Putamen (tissue), 1 donor: ENCODE data around the gene GPN2.
A peak's percentile ranks its signal among the peaks of the same experiment; 100 is the strongest.
"Not testable (repeated sequence)": the region's sequence is repeated elsewhere in the genome, so short reads cannot be mapped to it uniquely, and the experiment has no call there.

Experiments
- DNase-seq: peaks from one replicate; pipeline ENCODE4 v3.0.0-alpha.2; 2016; ENCODE audit warnings: low spot score

GPN2 gene

GRCh38 chr1:26900815-26901511 is 10.9 kb upstream of the GPN2 start:
- DNase-seq = no peak

DNA sequence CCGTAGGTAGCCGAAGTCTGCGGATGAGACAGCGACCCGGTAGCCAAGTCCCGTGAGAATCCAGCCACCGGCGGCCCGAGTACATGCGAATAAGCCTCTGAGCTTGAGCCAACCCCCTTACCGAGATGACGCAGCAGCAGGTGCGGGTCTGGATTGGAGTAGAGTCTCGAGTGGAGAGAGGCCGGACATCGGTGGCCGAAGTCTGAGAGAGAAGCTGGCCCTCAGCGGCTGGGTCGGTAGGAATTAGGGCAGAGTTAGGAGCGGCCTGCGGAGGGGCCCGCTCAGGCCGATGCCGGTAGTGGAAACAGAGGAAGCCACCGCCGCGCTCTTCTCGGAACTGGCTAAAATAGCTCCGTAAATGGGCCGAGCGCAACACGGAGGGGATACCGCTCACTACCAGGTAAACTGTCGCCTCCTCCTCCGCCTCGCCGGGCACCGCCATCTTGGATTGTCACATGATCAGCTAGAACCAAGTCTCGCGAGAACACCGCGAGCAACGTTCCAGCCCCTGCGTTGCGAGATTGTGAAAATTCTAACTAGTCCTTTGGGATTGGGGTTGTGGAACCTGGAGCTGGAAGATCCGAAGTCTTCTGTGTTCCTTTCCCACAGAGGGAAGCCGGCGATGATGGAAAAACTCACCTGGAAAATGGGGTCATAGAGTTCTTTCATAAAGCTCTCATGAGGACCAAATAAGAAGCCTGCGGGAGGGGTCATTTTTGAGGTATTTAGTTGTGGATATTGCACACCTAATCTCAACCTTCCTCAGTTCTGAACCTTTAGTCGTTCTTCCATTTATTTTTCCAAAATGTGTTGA is 10.1 kb upstream of the GPN2 start, which contains the start of gene GPATCH3:
Gene GPATCH3, minus strand, starts transcription at position 467 of the 814 bp plus-strand sequence. Its CDS starts 25 bp downstream, at position 442.
- peak; percentile 89 for DNase-seq

- no peak for DNase-seq
These were observed 7.3 kb upstream of the GPN2 start for GRCh38 chr1:26897351-26897750.

GRCh38 chr1:26894263-26894662 is 4.2 kb upstream of the GPN2 start:
- DNase-seq = no peak

GRCh38 chr1:26890467-26890796 is 349 bp upstream of the GPN2 start:
- no peak for DNase-seq

GRCh38 chr1:26888231-26888630 is 1.9 kb downstream of the GPN2 start:
- DNase-seq = no peak

GRCh38 chr1:26887125-26887524 is 3.0 kb downstream of the GPN2 start:
- no peak for DNase-seq

GRCh38 chr1:26882696-26883463 is 7.2 kb downstream of the GPN2 start:
- DNase-seq = no peak

GRCh38 chr1:26881611-26882010 is 8.5 kb downstream of the GPN2 start:
- not testable (repeated sequence) for DNase-seq

GRCh38 chr1:26879793-26880192 is 10.3 kb downstream of the GPN2 start:
- no peak for DNase-seq

GRCh38 chr1:26877326-26877725 is 12.8 kb downstream of the GPN2 start:
- no peak for DNase-seq

- no peak for DNase-seq
These were observed 15.2 kb downstream of the GPN2 start for GRCh38 chr1:26874896-26875295.

- DNase-seq = not testable (repeated sequence)
These were observed 17.0 kb downstream of the GPN2 start for GRCh38 chr1:26873097-26873496.

DNA sequence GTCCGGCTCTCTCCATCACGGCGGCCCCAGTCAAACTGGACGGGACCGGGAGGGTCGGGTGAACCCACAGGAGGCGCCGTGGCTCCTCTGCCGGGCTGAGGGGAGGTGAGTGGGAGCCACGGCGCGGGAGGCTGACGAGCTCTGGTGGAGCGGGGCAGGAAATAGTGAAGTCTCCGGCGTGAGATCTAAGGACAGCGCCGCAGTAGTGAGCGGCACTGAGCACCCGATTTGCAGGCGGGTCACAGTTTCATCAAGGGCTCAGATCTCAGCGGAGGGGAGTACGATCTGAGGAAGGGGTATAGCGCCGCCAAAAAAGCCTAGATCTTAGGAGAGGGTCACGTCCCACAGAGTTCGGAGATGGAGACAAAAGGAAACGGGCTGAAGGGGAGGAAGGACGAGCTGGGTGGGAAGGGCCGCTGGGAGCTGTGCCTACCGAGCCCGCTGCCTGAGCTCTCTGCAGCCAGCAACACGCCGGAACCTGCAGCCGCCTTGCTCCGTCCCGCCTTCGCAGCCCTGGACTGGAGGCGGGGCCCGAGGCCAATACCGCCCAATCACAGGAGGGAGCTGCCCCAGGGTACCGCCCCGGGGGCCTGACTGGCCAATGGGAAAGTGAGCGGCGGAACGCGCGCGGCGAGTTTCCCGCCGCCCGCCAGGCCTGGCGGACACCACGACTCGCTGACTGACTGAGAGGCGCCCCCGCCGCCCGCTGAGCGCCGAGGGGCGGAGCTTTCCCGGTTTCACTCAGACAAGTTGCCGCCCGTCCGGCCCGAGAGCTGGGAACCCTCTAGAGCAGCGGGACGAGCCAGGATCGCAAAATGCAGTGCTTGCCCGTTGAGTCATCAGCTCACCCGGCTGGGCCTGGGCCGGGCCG is 25.2 kb downstream of the GPN2 start:
- peak; percentile 95 for DNase-seq

GRCh38 chr1:26863685-26864077 is 26.4 kb downstream of the GPN2 start:
- no peak for DNase-seq

- DNase-seq = no peak
These were observed 27.1 kb downstream of the GPN2 start, which contains the start of gene SFN for GRCh38 chr1:26862781-26863684. Gene SFN (plus strand): TSS chr1:26863149. CDS start chr1:26863213, 64 bp downstream.

GRCh38 chr1:26861889-26862378 is 28.1 kb downstream of the GPN2 start:
- no peak for DNase-seq

GRCh38 chr1:26861286-26861701 is 28.8 kb downstream of the GPN2 start:
- no peak for DNase-seq

GRCh38 chr1:26858891-26859640 is 31.0 kb downstream of the GPN2 start:
- no peak for DNase-seq

DNA sequence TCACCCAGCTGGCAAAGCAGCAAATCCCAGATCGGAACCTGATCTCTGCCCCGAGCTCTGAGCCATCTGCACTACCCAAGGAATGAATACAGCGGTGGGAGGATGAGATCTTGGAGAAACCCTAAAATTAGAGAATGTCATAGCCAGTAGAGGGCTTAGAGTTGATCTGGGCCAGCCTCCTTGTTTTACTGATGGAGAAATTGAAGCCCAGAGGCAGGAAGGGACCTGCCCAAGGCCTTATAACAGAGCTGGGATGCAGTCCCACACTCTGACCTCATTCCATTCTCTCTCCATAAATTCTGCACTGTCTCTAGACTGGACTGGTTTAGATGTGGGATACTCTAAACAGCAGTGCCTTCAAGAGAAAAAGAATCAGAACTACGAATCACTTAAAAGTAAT is 31.9 kb downstream of the GPN2 start:
- DNase-seq = no peak
